SK-N-SH (cell line): ENCODE measurements around the gene YAF2. TPM values are rescaled to one million over a fixed set of nuclear protein-coding genes. Genes with fewer than 3 reads are reported as not detected.
"Not testable (repeated sequence)": the region's sequence is repeated elsewhere in the genome, so short reads cannot be mapped to it uniquely, and the experiment has no call there.

Experiments used
- CTCF ChIA-PET: fragments of 300-600, 350-600 bp; formaldehyde crosslinking; extraction: SDS; loops from one replicate; lab custom pipeline; 2021; lab: Yijun Ruan, JAX
- POLR2A ChIA-PET: fragments of 350-600 bp; sonication (Branson Sonifier 250); formaldehyde crosslinking; extraction: SDS; loops from one replicate; lab custom pipeline; 2020; ENCODE audit warnings: antibody characterized with exemption, inconsistent platforms; lab: Yijun Ruan, JAX
- DNase-seq: peaks from one replicate; pipeline ENCODE4 v3.0.0; 2012
- H2AFZ ChIP-seq: fragments of 200-600 bp; sonication (generic); 2 replicates; pipeline ENCODE4 v1.8.1; 2016; ENCODE audit warnings: antibody characterized with exemption, mild to moderate bottlenecking, low read depth
- H3F3A ChIP-seq: fragments of 200-600 bp; sonication (generic); replicated peaks from 2 replicates; pipeline ENCODE3; 2016; ENCODE audit warnings: antibody characterized with exemption, mild to moderate bottlenecking; ENCODE audit not compliant: insufficient read depth
- H3K27ac ChIP-seq, 2 experiments: fragments of 200-500 bp in 1 of 2; fragments of 200-600 bp in 1 of 2; sonication (Bioruptor generic) in 1 of 2; sonication (generic), shearing (Covaris generic) in 1 of 2; 2 replicates each; pipeline versions ENCODE4 v1.5.1 to v1.6.1; 2014 to 2016; ENCODE audit warnings: low read depth in 2 of 2, inconsistent platforms in 1 of 2, low read length in 1 of 2, mild to moderate bottlenecking in 1 of 2, mixed read lengths in 1 of 2
- H3K27me3 ChIP-seq: fragments of 200-600 bp; sonication (generic), shearing (Covaris generic); 2 replicates; pipeline ENCODE4 v1.6.1; 2016; ENCODE audit warnings: mixed run types; ENCODE audit not compliant: insufficient read depth
- H3K36me3 ChIP-seq, 2 experiments: fragments of 200-500 bp in 1 of 2; fragments of 200-600 bp in 1 of 2; sonication (Bioruptor generic) in 1 of 2; sonication (generic) in 1 of 2; replicated peaks in 1 of 2; 2 replicates each; pipeline versions ENCODE3 to v1.5.1; 2014 to 2016; ENCODE audit warnings: low read length in 1 of 2, mild to moderate bottlenecking in 1 of 2; ENCODE audit not compliant: insufficient read depth in 2 of 2, control insufficient read depth in 1 of 2
- H3K4me1 ChIP-seq, 2 experiments: fragments of 200-500 bp in 1 of 2; fragments of 200-600 bp in 1 of 2; sonication (Bioruptor generic) in 1 of 2; sonication (generic), shearing (Covaris generic) in 1 of 2; 2 replicates each; pipeline versions ENCODE4 v1.5.1 to v1.6.1; 2014 to 2016; ENCODE audit warnings: low read depth in 1 of 2, low read length in 1 of 2, mixed run types in 1 of 2; ENCODE audit not compliant: insufficient read depth in 2 of 2, control insufficient read depth in 1 of 2
- H3K4me2 ChIP-seq: fragments of 200-600 bp; sonication (generic), shearing (Covaris generic); 2 replicates; pipeline ENCODE4 v1.6.1; 2017; ENCODE audit warnings: mixed run types
- H3K4me3 ChIP-seq, 2 experiments: fragments of 200-500 bp in 1 of 2; fragments of 200-600 bp in 1 of 2; sonication (Bioruptor generic) in 1 of 2; sonication (generic), shearing (Covaris generic) in 1 of 2; 2 replicates each; pipeline versions ENCODE4 v1.5.1 to v1.8.1; 2014 to 2016; ENCODE audit warnings: low read depth in 2 of 2, inconsistent platforms in 1 of 2, low read length in 1 of 2, mild to moderate bottlenecking in 1 of 2, mixed read lengths in 1 of 2, moderate library complexity in 1 of 2
- H3K79me2 ChIP-seq: fragments of 200-600 bp; sonication (generic); 2 replicates; pipeline ENCODE4 v1.8.1; 2017; ENCODE audit warnings: mild to moderate bottlenecking; ENCODE audit not compliant: insufficient read depth
- H3K9ac ChIP-seq: fragments of 200-600 bp; sonication (generic); 2 replicates; pipeline ENCODE4 v1.6.1; 2017; ENCODE audit warnings: mixed run types
- H3K9me2 ChIP-seq: fragments of 200-600 bp; sonication (generic); 2 replicates; pipeline ENCODE4 v1.6.1; 2017; ENCODE audit warnings: mixed run types
- H3K9me3 ChIP-seq: fragments of 200-600 bp; sonication (generic); 2 replicates; pipeline ENCODE4 v1.6.1; 2017; ENCODE audit warnings: mixed run types, mild to moderate bottlenecking, moderate library complexity
- H4K20me1 ChIP-seq: fragments of 200-600 bp; sonication (generic); 2 replicates; pipeline ENCODE4 v1.6.1; 2017; ENCODE audit warnings: mild to moderate bottlenecking, mixed run types; ENCODE audit not compliant: insufficient read depth
- SIN3A ChIP-seq: IDR thresholded peaks from 2 replicates; pipeline ENCODE4 v1.6.1; 2012; ENCODE audit warnings: low read depth, mild to moderate bottlenecking, low read length, moderate library complexity, borderline replicate concordance
- WGBS: methylation state at CpG from one replicate; pipeline ENCODE4 v1.1.6; 2017; ENCODE audit warnings: low lambda C conversion rate; 5-methylcytosine and 5-hydroxymethylcytosine counted together
- polyA plus RNA-seq, 3 experiments: library from polyadenylated mRNA; depleted of rRNA; stranded (reverse); fragments of >200 nt; gene quantifications; 2 replicates each; pipeline ENCODE4 v1.2.3, GENCODE V29; 2012
- TF ChIP-seq, protein P1 (sequence below): fragments of 200-600 bp; sonication (generic); IDR thresholded peaks from 2 replicates; pipeline ENCODE4 v1.6.1; 2017; ENCODE audit warnings: antibody characterized with exemption, mild to moderate bottlenecking, moderate library complexity

YAF2 gene
- polyA plus RNA-seq, 1 of the 3 experiments (the other 2 are of a cell fraction) = 5.3 TPM

DNA sequence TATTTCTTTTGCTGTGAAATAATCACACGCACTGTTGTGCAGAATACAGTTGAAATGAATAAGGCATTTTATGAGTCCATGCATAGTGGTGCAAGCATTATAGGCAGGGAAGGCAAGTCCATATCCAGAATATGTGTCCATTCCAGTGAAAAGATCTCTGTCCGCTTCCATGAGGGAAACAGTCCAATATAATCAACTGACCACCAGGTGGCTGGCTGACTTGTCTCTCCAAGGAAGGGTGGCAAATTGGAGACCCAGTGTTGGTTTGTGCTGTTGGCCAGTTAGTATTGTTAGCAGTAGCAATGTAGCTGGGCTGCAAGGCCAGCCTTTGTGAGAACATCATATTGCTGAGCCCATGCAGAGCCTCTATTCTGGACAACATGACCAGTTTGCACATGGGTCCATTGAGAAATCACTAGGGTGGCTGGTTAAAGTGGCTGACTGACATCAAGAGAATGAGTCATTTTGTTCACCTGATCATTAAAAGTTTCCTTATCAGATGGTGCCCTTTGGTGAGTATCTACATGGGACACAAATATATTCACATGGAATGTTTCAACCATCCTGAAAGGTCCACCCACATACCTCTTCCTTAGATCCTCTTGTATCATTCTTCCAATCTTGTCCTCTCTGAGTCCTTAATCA is 17.3 kb upstream of the YAF2 start:
- CTCF ChIA-PET = no interaction called here
- H3K79me2 ChIP-seq = no peaks in the 10 kb centered on the region
- DNase-seq = no peak

DNA sequence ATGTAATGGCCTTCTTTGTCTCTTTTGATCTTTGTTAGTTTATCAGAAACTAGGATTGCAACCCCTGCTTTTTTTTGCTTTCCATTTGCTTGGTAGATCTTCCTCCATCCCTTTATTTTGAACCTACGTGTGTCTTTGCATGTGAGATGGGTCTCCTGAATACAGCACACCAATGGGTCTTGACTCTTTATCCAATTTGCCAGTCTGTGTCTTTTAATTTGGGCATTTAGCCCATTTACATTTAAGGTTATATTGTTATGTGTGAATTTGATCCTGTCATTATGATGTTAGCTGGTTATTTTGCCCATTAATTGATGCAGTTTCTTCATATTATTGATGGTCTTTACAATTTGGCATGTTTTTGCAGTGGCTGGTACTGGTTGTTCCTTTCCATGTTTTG is 14.6 kb upstream of the YAF2 start:
- CTCF ChIA-PET, H3K9me3 ChIP-seq, H3K4me1 ChIP-seq, H3K36me3 ChIP-seq, DNase-seq, H3K27ac ChIP-seq, H3K4me3 ChIP-seq, H4K20me1 ChIP-seq, POLR2A ChIA-PET, H3F3A ChIP-seq, H3K9ac ChIP-seq, H3K9me2 ChIP-seq, H3K79me2 ChIP-seq, H3K27me3 ChIP-seq, H2AFZ ChIP-seq, H3K4me2 ChIP-seq: not testable (repeated sequence)
- WGBS = 48% methylated on average over 1 of the region's 1 CpG

More for the DNA sequence above, 17.3 kb upstream of the YAF2 start:
- TF ChIP-seq, protein P1, sequence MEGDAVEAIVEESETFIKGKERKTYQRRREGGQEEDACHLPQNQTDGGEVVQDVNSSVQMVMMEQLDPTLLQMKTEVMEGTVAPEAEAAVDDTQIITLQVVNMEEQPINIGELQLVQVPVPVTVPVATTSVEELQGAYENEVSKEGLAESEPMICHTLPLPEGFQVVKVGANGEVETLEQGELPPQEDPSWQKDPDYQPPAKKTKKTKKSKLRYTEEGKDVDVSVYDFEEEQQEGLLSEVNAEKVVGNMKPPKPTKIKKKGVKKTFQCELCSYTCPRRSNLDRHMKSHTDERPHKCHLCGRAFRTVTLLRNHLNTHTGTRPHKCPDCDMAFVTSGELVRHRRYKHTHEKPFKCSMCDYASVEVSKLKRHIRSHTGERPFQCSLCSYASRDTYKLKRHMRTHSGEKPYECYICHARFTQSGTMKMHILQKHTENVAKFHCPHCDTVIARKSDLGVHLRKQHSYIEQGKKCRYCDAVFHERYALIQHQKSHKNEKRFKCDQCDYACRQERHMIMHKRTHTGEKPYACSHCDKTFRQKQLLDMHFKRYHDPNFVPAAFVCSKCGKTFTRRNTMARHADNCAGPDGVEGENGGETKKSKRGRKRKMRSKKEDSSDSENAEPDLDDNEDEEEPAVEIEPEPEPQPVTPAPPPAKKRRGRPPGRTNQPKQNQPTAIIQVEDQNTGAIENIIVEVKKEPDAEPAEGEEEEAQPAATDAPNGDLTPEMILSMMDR = 0 out of 2 replicates have a peak, but pooled peaks have one; percentile 11
- no peak for TF ChIP-seq SIN3A
- TF ChIP-seq, all 33 proteins: peak for 1
- Histone ChIP-seq H4K20me1 (no peaks in the 10 kb centered on the region), H3K27me3 (no peaks in the 10 kb centered on the region), H3K4me1 (no peaks in the 10 kb centered on the region), H3K27ac (no peak overlapping the region), H3F3A (no peaks in the 10 kb centered on the region), H3K4me2 (no peak overlapping the region), H3K36me3 (no peaks in the 10 kb centered on the region), H3K9me2 (no peaks in the 10 kb centered on the region), H3K4me3 (no peak overlapping the region), H3K9me3 (no peaks in the 10 kb centered on the region), H2AFZ (no peak overlapping the region), H3K9ac (no peak overlapping the region)
- WGBS = 100% methylated on average over 2 of the region's 2 CpGs
- POLR2A ChIA-PET = no interaction called here

DNA sequence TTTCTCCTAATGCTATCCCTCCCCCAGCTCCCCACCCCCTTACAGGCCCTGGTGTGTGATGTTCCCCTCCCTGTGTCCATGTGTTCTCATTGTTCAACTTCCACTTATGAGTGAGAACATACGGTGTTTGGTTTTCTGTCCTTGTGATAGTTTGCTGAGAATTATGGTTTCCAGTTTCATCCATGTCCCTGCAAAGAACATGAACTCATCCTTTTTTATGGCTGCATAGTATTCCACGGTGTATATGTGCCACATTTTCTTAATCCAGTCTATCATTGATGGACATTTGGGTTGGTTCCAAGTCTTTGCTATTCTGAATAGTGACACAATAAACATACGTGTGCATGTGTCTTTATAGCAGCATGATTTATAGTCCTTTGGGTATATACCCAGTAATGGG is 11.0 kb upstream of the YAF2 start:
- H3K27ac ChIP-seq, H3F3A ChIP-seq, H4K20me1 ChIP-seq, POLR2A ChIA-PET, DNase-seq, H3K9ac ChIP-seq, CTCF ChIA-PET, H3K36me3 ChIP-seq, H3K9me2 ChIP-seq, H3K79me2 ChIP-seq, H3K4me1 ChIP-seq, H3K27me3 ChIP-seq, H3K9me3 ChIP-seq, H2AFZ ChIP-seq, H3K4me3 ChIP-seq, H3K4me2 ChIP-seq: not testable (repeated sequence)
- WGBS = 72% methylated on average over 3 of the region's 3 CpGs
